ENCODE measurements around the gene ALKBH4.
"Not testable (repeated sequence)": the region's sequence is repeated elsewhere in the genome, so short reads cannot be mapped to it uniquely, and the experiment has no call there.

Gene ALKBH4, protein sequence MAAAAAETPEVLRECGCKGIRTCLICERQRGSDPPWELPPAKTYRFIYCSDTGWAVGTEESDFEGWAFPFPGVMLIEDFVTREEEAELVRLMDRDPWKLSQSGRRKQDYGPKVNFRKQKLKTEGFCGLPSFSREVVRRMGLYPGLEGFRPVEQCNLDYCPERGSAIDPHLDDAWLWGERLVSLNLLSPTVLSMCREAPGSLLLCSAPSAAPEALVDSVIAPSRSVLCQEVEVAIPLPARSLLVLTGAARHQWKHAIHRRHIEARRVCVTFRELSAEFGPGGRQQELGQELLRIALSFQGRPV

DNA sequence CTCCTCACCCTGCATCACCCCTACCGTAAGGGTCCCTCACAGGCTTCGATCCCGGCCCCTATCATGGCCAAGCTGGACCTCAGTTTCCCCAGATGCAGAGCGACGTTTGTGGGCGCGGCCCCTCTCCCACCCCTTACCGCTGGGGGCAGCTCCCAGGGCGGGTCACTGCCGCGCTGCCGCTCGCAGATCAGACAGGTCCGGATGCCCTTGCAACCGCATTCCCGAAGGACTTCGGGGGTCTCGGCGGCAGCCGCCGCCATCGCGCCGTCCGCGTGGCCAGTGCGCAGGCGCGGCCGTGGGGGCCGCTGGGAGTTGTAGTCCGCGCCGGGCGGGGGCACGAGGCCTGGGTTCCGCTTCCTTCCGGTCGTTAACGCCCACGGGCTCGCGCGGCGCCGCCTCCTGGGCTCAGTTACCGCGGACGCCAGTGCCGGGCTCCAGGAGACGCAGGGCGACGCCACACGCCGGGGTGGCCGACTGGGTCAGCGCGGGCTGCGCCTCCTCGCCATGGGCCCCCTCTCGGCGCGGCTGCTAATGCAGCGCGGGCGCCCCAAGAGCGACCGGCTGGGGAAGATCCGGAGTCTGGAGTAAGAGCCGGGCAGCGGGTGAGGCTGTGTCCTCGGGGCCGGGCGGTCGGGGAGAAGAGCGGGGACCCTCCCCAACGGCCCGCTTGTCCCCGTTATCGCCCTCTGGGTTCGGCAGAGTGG lies at the start of gene ALKBH4, which contains the start of gene LRWD1:
Gene ALKBH4, minus strand, starts transcription at position 287 of the 704 bp plus-strand sequence. Its CDS starts 27 bp downstream, at position 260.
Gene LRWD1, plus strand, starts transcription at position 408 of the 704 bp plus-strand sequence. Its CDS starts 97 bp downstream, at position 505.
- peak; percentile 94 for DNase-seq

DNA sequence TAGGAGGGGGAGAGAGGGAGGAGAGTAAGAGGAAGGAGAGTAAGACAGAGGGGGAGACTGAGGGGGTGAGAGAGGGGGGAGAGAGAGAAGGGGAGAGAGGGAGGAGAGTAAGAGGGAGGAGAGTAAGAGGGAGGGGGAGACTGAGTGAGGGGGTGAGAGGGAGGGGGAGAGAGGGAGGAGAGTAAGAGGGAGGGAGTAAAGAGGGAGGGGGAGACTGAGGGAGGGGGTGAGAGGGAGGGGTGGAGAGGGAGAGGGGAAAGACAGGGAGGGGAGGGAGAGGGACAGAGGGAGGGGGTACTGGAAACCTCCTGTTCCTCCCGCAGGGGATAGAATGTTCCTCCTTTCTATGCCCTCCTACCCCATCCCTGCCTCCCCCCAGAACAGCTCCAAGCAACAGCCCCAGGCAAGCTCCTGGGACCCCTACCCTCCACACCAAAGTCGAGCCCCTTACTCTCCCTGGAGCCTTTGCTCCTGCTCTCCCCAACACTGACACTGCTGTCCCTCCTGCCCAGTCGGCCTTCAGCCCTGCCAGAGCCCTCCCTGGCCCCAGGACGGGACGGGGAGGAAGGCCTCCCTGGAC lies 48.1 kb upstream of the ALKBH4 start:
- peak; percentile 47 for DNase-seq

DNA sequence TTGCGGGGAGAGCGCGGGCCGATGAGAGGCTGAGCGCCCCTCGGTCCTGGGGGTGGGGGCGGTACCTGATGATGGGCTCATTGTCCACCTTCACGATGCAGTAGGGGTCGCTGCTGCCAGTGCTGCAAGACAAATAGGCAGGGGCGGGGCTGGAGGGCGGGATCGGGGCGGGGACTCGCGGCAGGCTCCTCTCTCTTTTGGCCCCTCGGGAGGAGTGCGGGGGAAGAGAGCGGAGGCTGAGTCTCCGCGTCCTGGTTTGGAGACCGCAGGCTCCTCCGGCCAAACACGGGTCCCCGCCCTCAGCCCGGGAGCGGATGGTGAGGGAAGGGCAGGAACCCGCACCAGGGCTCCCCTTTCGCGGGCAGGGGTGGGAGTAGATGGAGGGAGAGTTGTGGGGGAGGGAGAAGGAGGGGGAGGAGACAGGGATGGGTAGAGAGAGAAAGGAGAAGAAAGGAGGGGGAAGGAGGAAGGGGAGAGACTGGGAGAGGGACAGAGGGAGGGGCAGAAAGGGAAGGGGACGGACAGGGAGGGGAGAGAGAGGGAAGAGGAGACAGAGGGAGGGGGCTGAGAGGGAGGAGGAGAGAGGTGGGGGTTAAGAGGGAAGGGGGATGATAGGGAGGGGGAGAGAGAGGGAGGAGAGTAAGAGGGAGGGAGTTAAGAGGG lies 47.3 kb upstream of the ALKBH4 start:
- DNase-seq, result not testable (repeated sequence)

DNA sequence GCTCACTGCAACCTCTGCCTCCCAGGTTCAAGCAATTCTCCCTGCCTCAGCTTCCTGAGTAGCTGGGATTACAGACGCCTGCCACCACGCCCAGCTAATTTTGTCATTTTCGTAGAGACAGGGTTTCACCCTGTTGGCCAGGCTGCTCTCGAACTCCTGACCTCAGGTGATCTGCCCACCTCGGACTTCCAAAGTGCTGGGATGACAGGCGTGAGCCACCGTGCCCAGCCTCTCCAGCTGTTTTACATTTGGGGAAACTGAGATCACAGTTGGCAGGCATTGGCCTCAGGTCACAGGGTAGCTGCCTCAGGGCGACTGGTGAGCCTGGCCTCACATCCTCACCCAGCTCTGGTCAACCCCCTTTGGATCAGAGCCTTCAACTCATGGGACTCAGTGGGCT lies 45.9 kb upstream of the ALKBH4 start:
- DNase-seq, result not testable (repeated sequence)

DNA sequence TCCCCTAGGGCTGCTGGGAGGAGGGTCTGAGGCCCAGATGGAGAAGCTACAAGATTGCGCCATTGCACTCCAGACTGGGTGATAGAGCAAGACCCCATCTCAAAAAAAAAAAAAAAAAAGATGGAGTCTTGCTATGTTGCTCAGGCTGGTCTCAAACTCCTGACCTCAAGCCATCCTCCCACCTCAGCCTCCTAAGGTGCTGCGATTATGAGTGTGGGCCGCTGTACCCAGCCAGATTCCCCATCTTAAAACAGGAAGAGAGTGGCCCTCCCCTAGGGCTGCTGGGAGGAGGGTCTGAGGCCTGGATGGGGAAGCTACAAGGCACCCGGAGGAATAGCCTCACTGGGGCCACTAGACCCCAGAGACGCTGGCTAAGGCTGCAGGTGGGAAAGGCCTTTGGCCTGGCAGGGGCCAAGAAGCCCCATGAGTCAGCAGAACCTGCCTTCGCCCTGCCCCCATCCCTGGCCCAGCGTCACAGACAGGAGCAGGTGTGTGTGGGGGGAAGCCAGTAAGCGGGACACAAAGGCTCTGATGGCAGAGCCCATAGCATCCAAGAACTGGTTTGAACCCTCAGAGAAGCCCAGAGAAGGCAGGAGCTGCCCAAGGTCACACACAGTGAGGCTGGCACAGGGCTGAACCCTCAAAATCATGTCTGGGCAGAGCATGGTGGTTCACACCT lies 42.9 kb upstream of the ALKBH4 start:
- DNase-seq, result not testable (repeated sequence)

DNA sequence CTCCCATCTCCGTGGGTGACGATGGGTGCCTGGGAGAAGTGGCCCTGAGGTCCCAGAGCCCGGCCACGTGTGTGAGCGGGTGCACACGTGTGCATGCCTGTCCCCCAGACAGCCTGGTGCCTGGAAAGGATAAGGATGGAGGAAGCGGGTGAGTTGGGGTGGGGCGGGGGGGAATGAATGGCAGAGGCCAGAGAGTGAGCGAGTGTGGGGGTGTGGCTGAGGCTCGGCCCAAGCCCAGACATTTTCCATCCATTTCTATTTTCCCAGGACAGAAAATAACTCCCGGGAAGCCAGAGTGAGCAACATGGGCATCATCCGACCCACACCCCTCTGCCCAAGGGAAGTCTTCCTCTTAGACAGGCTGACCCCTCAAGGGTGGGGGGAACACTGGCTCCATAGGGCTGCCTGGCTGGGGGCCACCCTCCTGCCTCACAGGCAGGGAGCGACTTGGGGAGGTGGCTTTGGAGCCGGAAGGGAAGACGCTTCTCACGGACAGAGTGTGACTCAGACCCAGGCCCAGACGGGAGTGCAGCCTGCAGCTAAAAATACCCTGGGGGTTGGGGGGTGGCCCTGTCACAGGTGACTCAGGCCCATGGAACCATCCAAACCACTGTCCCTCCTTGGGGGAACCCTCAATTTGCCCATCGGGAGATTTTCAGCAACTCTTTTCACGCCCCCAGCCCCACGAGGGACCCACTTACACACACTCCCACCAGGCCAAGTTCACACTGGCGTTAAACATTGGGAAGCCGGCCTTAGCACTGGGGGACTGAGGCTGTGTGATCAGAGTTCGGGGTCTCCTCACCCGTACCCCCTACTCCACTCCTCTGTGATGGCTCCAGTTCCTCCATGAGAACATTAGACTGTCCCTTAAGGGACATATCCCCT lies 40.9 kb upstream of the ALKBH4 start:
- not testable (repeated sequence) for DNase-seq

DNA sequence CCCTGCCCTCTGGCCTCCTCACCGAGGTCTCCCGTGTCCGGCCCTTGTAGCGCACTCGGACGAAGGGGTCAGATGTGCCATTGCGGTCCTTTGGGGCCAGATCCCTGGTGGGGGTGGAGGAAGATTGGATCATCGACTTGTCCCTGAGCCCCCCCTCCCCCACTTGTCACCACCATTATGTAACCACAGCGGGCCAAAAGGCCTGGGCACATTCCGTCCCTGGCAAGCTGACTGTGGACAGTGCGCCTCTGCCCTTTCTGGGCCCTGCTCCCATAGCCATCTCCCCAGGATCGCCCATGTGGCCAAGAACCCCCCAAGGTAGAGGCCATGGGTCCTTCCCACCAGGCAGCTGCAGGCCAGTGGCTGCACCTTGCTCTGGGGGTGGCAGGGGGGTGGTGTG lies 38.5 kb upstream of the ALKBH4 start:
- DNase-seq, result not testable (repeated sequence)

DNA sequence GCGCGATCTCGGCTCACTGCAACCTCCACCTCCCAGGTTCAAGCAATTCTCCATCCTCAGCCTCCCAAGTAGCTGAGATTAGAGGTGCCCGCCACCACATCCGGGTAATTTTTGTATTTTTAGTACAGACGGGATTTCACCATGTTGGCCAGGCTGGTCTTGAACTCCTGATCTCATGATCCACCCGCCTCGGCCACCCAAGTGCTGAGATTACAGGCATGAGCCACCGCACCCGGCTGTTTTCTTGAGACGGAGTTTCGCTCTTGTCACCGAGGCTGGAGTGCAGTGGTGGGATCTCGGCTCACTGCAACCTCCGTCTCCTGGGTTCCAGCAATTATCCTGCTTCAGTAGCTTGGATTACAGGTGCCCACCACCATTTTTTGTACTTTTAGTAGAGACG lies 33.7 kb upstream of the ALKBH4 start:
- DNase-seq, result not testable (repeated sequence)

DNA sequence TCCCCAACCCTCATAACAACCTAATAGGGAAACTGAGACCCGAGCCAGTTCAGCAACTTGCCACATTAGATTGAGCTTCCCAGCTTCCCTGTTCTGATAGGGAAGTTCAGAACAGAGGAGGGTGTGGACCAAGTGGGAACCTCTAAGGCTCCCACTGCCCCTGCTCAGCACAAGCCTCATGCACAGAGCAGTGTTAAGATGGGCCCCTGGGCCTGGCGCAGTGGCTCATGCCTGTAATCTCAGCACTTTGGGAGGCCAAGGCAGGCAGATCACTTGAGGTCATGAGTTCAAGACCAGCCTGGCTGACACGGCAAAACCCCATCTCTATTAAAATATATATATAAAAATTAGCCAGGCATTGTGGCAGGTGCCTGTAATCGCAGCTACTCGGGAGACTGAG lies 32.6 kb upstream of the ALKBH4 start:
- not testable (repeated sequence) for DNase-seq

DNA sequence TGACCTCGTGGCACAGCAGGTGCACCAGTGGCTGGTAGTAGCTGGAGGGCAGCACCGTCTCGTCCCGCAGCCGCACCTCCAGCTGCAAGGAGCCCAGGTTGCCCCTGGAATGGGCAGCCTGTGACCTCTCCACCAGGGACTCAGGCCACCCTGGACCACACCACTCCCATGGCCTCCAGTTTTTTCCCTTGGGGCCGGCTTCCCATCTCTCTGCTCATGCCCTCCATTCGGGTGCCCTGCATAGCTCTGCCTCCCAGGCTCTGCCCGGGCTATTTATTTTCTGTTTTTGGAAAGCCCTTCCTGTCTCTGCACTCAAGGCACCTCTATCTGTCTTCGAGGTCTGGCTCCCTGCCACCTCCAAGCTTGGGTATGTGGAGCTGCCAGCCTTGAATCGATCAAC lies 32.2 kb upstream of the ALKBH4 start:
- DNase-seq, result not testable (repeated sequence)

DNA sequence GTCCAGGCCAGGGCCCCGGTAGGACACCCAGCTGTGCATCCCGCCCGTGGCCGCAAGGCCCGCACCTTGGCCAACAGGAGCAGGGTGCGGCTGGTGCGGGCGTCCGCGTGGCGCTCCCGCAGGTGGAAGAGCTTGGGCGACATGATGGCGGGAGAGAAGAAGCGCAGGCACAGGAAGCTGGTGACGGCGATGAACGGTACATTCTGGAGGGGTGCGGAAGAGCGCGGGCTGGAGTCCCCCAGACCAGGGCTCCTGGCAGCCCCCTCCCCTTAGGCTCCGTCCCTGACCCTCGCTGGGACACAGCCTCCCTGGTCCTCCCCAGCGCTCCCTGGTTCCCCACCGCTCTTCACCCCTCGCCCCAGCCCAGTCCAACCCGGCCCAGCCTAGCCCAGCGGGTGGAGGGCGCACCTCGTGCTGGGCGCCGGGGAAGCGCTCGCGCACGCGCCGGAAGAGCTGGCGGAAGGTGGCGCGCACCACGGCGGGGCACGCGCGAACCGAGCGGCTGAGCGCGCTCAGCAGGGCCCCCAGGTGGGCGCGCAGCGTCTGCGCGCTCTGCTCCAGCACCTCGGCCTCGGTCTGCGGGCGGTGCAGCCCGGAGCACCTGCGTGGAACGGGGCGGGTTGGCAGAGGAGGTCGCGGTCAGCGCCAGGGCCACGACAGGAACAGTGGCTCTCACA lies 29.9 kb upstream of the ALKBH4 start:
- DNase-seq, result not testable (repeated sequence)

DNA sequence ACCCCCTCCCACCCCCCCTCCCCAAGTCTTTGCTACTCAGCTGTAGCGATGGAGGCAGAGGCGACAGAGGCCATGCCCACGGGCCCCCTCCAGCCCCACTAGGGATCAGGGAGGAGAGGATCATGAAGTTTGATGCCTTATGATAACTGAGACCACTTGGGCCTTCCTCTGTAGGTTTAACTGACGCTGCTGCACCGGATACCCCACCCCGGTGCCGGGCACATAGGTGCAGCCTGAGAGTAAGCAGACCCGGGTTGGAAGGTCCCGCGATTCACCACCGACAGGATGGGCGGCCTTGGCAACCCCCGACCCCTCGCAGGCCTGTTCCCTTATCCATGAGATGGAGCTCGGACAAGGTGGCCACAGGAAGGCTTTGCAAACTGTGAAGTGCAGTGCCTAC lies 29.4 kb upstream of the ALKBH4 start:
- DNase-seq, result peak; percentile 40

DNA sequence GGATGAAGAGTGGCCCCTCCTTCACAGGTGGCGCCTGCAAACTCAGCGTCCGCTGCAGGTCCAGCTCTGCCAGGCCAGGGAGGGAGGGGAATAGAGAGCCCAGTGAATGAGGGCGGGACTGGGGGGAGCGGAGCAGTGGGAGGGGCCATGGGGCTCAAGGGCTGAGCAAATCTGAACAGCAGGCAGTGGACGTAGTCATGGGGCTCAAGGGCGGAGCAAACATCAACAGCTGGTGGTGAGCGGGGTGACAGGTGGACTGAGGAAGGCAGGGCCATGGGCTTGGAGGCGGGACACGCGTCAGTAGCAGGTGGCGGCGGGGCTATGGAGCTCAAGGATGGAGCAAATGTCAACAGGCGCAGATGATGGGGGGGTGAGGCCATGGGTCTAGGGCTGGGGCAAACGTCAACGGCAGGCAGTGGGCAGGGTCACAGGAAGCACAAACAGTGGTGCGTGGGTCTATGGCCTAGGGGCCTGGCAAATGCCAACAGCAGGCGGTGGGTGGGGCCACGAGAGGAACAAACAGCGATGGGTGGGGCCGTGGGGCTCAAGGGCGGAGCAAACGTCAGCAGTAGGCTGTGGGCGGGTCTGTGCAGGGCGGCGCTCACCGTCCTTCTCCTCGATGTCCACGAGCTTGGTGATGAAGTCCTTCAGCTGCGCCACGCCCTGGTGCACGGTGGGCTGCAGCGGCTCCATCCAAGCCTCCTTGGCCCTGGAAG lies 28.7 kb upstream of the ALKBH4 start:
- not testable (repeated sequence) for DNase-seq

DNA sequence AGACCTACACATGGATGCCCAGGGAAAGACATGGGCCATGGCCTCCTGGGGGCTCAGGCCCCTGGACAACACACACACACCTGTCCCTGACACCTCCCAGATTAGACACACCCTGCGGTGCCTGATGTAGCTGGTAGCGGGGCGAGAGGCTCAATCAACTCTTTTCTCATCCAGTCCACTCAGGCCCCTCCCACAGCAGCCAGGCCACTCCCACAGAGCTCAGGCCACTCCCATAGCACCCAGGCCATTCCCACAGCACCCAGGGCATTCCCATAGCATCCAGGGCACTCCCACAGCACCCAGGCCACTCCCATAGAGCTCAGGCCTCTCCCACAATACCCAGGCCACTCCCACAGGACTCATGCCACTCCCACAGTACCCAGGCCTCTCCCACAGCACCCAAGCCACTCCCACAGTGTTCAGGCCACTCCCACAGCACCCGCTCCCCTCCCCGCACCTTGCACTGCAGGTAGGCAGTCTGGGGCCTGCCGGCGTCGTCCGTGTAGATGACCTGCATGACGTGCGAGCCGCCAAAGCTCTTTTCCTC lies 25.9 kb upstream of the ALKBH4 start:
- DNase-seq, result peak; percentile 55

DNA sequence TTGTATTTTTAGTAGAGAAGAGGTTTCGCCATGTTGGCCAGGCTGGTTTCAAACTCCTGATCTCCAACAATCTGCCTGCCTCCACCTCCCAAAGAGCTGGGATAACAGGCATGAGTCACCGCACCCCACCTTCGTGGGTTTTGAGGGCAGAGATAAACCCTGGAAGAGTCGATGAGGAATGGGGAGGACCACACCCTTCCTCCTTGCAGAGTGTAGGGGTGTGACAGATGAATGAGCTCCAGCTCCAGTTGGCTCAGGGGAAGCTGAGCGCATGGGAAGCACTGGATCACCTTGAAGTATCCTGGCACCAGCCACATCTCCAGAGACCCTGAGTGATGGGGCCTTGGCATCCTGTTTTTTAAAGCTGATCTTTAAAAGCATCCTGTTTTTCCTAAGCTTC lies 19.7 kb upstream of the ALKBH4 start:
- not testable (repeated sequence) for DNase-seq

DNA sequence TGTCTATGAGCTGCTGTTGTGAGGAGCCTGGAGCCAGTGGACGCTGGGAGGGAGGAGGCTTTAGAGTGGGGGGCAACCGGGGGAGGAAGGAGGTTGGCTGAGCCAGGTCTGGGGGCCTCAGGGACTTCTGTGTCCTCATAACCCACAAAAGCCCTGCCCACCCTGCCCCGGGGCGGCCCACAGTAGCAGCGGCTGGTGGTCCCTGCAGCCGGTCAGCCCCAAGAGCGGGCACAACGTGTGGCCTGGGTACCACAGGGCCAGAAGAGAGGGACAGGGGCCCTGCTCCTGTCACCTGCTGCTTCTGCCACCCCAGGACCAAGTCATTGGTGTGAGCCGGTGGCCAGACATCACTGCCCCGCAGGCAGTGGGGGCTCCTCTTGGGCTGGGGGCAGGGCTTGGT lies 17.3 kb upstream of the ALKBH4 start:
- not testable (repeated sequence) for DNase-seq

DNA sequence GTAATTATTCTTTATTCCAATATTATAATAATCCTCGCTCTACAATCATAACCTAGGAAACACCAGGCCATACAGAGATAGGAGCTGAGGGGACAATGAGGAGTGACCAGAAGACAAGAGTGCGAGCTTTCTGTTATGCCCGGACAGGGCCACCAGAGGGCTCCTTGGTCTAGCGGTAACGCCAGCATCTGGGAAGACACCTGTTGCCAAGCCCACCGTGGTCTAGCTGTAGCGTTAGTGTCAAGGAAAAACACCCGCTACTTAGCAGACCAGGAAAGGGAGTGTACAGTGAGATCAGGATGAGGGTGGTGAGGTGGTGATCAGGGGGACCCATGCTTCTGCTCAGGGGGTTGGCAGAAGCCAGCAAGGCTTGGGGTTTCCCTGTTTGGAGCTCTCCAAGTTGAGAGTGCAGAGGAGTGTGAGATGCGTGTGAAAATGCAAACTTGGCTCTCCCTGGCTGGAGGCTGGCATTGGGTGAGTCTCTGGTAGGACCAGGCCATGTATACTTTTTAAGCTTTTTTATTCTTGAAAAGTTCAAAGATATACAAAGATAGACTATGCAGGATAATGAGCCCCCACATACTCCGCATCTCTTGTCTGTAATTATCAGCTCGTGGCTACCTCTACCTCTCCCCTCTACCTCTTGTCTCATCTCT lies 15.4 kb upstream of the ALKBH4 start:
- DNase-seq, result peak; percentile 52

DNA sequence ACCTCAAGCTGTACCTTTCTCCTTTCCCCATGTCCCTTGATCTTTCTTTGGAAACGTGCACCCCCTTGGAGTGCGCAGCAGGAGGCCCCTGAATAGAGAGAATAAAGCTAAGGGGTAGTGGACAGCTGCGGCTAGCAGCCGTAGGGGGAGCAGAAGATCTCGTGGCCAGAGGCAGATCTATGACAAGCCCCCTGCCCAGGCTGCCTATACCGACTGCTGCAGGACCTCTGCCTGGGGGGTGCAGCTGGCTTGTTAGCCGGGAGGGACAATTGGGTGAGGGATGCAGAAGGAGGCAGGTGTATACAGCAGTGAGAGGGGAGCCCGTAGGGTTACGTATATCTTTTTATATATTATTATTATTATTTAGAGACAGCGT lies 14.5 kb upstream of the ALKBH4 start:
- not testable (repeated sequence) for DNase-seq

All from CD4-positive, alpha-beta T cell treated with Interleukin-17A for 1 hour (primary cell).